ENCODE measurements around the gene KLHDC8B. TPM values are rescaled to one million over a fixed set of nuclear protein-coding genes. Genes with fewer than 3 reads are reported as not detected.

KLHDC8B gene
- total and polyA plus RNA-seq, 4 donors = 8.1 to 17.1 (median 9.4) TPM

- Histone ChIP-seq H3K9me3 (ENCODE audit: control insufficient read depth in 4 of 4, low read length in 3 of 4) (no peaks in the 10 kb centered on the region), H3K36me3 (ENCODE audit: control insufficient read depth in 4 of 4, insufficient read depth in 3 of 4, low read depth in 1 of 4, low read length in 3 of 4) (no peaks in the 10 kb centered on the region), H3K9ac (ENCODE audit: low read depth in 1 of 2, low read length in 2 of 2) (no peak overlapping the region), H3K4me3 (ENCODE audit: low read depth in 1 of 3, low read length in 3 of 3) (no peak overlapping the region), H3K27ac (ENCODE audit: low read depth in 1 of 2, low read length in 2 of 2) (no peak overlapping the region), H3K4me1 (ENCODE audit: control insufficient read depth in 4 of 4, insufficient read depth in 4 of 4, low read length in 3 of 4) (no peaks in the 10 kb centered on the region), H3K27me3 (ENCODE audit: control insufficient read depth in 4 of 4, insufficient read depth in 4 of 4, low read length in 3 of 4) (no peaks in the 10 kb centered on the region)
- TF ChIP-seq RXRA (IDR thresholded peaks at IDR 0.05) = no peak
- TF ChIP-seq HNF4A (conservative IDR thresholded peaks at IDR 0.05) = no peak
- TF ChIP-seq EGR1 (IDR thresholded peaks at IDR 0.05; ENCODE audit: low read depth in 2 of 2) = no peak
- TF ChIP-seq TAF1 (conservative IDR thresholded peaks at IDR 0.05) = no peak
- no peak for TF ChIP-seq HNF4G (IDR thresholded peaks at IDR 0.05)
- TF ChIP-seq YY1 (IDR thresholded peaks at IDR 0.05) = no peak
- TF ChIP-seq FOXA1 (IDR thresholded peaks at IDR 0.05) = no peak
- TF ChIP-seq SP1 (IDR thresholded peaks at IDR 0.05) = no peak
- TF ChIP-seq GABPA (IDR thresholded peaks at IDR 0.05 in 1 of 2, conservative IDR thresholded peaks at IDR 0.05 in 1 of 2) = no peak
- no peak for TF ChIP-seq FOXA2 (IDR thresholded peaks at IDR 0.05)
- TF ChIP-seq ZBTB33 (IDR thresholded peaks at IDR 0.05) = no peak
- no peak for TF ChIP-seq MAX (IDR thresholded peaks at IDR 0.05)
- TF ChIP-seq ATF3 (IDR thresholded peaks at IDR 0.05) = no peak
- no peak for TF ChIP-seq CTCF (IDR thresholded peaks at IDR 0.05; ENCODE audit: low read depth, low read length, missing input control)
- TF ChIP-seq NR2F2 (IDR thresholded peaks at IDR 0.05) = no peak
- TF ChIP-seq REST (IDR thresholded peaks at IDR 0.05) = no peak
- no peak for TF ChIP-seq RAD21 (IDR thresholded peaks at IDR 0.05)
- no peak for TF ChIP-seq JUND (IDR thresholded peaks at IDR 0.05)
- WGBS = 96% methylated on average over 3 of the region's 3 CpGs
- DNase-seq (ENCODE audit: low spot score) = no peak
These were observed 50.6 kb downstream of the KLHDC8B start for GRCh38 chr3:49222002-49222401.

Other genes with a start within 250 kb of the KLHDC8B start
- 10 to 100 TPM in 1 of 2 donors, 1 to 10 TPM in 1; 10.0 to 12.8 TPM for gene P4HTM, start 181.4 kb upstream of the KLHDC8B start, total RNA-seq
- 10 to 100 TPM; 11.0 to 16.2 TPM for gene P4HTM, start 181.4 kb upstream of the KLHDC8B start, polyA plus RNA-seq
- gene WDR6, start 164.2 kb upstream of the KLHDC8B start, total RNA-seq = 10 to 100 TPM; 43.9 to 50.9 TPM
- gene WDR6, start 164.2 kb upstream of the KLHDC8B start, polyA plus RNA-seq = 10 to 100 TPM; 29.4 to 50.1 TPM
- 10 to 100 TPM in 1 of 2 donors, 1 to 10 TPM in 1; 7.9 to 10.6 TPM for gene DALRD3, start 153.0 kb upstream of the KLHDC8B start, total RNA-seq
- 1 to 10 TPM; 8.6 to 9.9 TPM for gene DALRD3, start 153.0 kb upstream of the KLHDC8B start, polyA plus RNA-seq
- 10 to 100 TPM; 28.6 to 75.6 TPM for gene NDUFAF3, start 149.5 kb upstream of the KLHDC8B start, total RNA-seq
- gene NDUFAF3, start 149.5 kb upstream of the KLHDC8B start, polyA plus RNA-seq = 100 to 1,000 TPM in 1 of 2 donors, 10 to 100 TPM in 1; 68.4 to 107 TPM
- 100 to 1,000 TPM in 1 of 2 donors, 10 to 100 TPM in 1; 33.6 to 182 TPM for gene IMPDH2, start 142.2 kb upstream of the KLHDC8B start, total RNA-seq
- gene IMPDH2, start 142.2 kb upstream of the KLHDC8B start, polyA plus RNA-seq = 10 to 100 TPM; 20.9 to 45.8 TPM
- gene QRICH1, start 77.5 kb upstream of the KLHDC8B start, total RNA-seq = 10 to 100 TPM; 32.5 to 35.1 TPM
- 10 to 100 TPM; 17.3 to 19.0 TPM for gene QRICH1, start 77.5 kb upstream of the KLHDC8B start, polyA plus RNA-seq
- 100 to 1,000 TPM; 192 to 226 TPM for gene QARS1, start 66.8 kb upstream of the KLHDC8B start, total RNA-seq
- gene QARS1, start 66.8 kb upstream of the KLHDC8B start, polyA plus RNA-seq = 10 to 100 TPM; 58.0 to 97.5 TPM
- 10 to 100 TPM; 36.4 to 39.6 TPM for gene USP19, start 50.8 kb upstream of the KLHDC8B start, total RNA-seq
- gene USP19, start 50.8 kb upstream of the KLHDC8B start, polyA plus RNA-seq = 10 to 100 TPM in 1 of 2 donors, 1 to 10 TPM in 1; 8.1 to 18.3 TPM
- 100 to 1,000 TPM; 134 TPM for gene LAMB2, start 38.5 kb upstream of the KLHDC8B start, total RNA-seq
- gene LAMB2, start 38.5 kb upstream of the KLHDC8B start, polyA plus RNA-seq = 100 to 1,000 TPM in 1 of 2 donors, 10 to 100 TPM in 1; 87.6 to 172 TPM
- gene CCDC71, start 5.3 kb upstream of the KLHDC8B start, total RNA-seq = 10 to 100 TPM in 1 of 2 donors, 1 to 10 TPM in 1; 6.1 to 10.4 TPM
- gene CCDC71, start 5.3 kb upstream of the KLHDC8B start, polyA plus RNA-seq = 10 to 100 TPM in 1 of 2 donors, 1 to 10 TPM in 1; 1.1 to 10.7 TPM
- 1 to 10 TPM; 1.9 to 3.1 TPM for gene C3orf62, start 105.6 kb downstream of the KLHDC8B start, total RNA-seq
- 1 to 10 TPM in 1 of 2 donors, under 1 TPM in 1; 0.96 to 1.3 TPM for gene C3orf62, start 105.6 kb downstream of the KLHDC8B start, polyA plus RNA-seq
- gene USP4, start 168.5 kb downstream of the KLHDC8B start, total RNA-seq = 10 to 100 TPM; 16.1 to 17.7 TPM
- 10 to 100 TPM; 12.5 to 13.7 TPM for gene USP4, start 168.5 kb downstream of the KLHDC8B start, polyA plus RNA-seq
- gene GPX1, start 186.8 kb downstream of the KLHDC8B start, total RNA-seq = 100 to 1,000 TPM in 1 of 2 donors, 10 to 100 TPM in 1; 87.0 to 125 TPM
- 100 to 1,000 TPM; 313 to 412 TPM for gene GPX1, start 186.8 kb downstream of the KLHDC8B start, polyA plus RNA-seq
- 100 to 1,000 TPM; 157 to 162 TPM for gene RHOA, start 240.4 kb downstream of the KLHDC8B start, total RNA-seq
- 100 to 1,000 TPM; 144 to 169 TPM for gene RHOA, start 240.4 kb downstream of the KLHDC8B start, polyA plus RNA-seq
- gene TCTA, start 240.8 kb downstream of the KLHDC8B start, total RNA-seq = 10 to 100 TPM; 13.6 to 24.9 TPM
- gene TCTA, start 240.8 kb downstream of the KLHDC8B start, polyA plus RNA-seq = 10 to 100 TPM; 24.3 to 28.2 TPM